ENCODE data around the gene UTP20.

Gene UTP20

GRCh38 chr12:101280006-101280505 lies at the start of gene UTP20:
Gene UTP20 (plus strand): TSS chr12:101280105. CDS start chr12:101280283, 178 bp downstream.
- peak; percentile 92 for DNase-seq

- DNase-seq, result no peak
Observed at GRCh38 chr12:101230547-101230946, 49.4 kb upstream of the UTP20 start.

DNA sequence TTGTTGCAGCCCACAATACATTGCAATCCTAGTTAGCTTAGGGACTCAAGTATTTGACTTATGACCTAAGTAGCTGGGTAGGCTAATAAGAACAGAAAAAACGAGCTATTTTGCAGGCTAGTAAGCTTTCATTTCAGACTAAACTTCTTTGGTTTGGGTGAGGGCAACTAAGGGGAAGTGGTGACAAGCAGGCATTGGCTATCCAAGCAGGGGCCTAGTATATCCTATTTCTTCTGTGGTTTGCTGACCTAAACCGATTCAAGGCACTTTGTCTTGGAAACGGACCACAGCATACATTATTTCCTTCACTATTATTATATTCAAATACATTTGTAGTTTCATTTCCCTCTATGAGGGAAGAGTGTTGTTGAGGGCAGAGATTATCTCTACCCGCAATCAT lies 48.3 kb upstream of the UTP20 start:
- DNase-seq, result no peak

DNA sequence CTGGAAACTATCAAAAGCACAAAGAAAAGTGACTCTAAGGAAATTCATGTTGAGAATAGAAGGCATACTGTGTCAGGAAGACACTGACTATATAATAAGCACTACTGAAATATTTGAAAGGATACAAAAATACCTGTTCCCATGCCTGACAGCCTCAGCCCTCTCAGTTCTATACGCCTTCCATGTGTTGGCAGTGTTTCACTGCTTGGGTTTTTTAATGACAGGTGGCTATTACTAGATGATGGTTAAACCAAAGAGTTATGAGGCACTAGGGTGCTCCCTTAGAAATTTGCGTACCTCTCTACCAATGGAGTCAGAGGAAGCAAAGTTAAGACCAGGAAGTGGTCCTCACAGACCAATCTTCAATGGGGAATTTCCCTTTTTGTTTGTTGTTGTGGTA lies 44.2 kb upstream of the UTP20 start:
- DNase-seq, result no peak

DNA sequence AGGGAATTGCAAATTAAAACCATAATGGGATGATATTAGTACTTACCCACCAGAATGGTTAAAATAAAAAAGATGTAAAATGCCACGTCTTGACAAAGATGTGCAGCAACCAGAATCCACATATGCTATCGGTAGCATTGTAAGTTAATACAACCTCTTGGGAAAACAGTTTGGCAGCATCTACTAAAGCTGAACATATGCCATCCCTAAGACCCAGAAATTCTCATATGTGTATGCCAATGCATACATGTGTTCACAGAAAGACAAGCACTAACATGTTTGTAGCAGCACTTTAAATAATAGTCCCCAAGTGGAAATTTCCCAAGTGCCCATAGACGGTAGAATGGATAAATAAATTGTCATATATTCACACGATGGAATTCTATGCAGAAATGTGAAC lies 41.6 kb upstream of the UTP20 start:
- DNase-seq, result no peak

DNA sequence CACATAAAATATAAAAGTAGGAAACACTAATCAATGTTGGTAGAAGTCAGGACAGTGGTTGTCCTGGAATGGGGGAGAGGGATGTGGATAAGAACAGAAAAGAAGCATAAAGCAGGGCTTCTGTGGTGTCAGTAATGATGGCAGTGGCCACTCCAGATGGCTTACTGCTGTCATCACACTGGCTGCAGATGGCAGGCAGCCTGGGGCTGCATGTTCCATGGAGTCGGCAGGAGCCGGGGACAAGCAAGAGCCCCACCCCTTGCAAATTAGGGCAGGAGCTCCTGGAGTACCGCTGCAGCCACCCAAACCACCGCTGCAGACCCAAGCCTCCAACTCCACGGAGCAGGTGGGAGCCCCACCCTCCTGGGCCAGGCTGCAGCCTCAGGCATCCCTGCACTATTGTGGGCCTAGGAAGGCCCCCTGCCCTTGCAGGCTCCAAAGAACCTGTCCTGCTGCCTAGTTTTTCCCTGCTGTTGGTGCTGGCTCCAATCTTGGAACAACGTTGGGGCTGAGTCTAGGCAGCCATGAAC lies 41.0 kb upstream of the UTP20 start:
- DNase-seq, result no peak

GRCh38 chr12:101243074-101243473 lies 36.8 kb upstream of the UTP20 start:
- DNase-seq, result no peak

GRCh38 chr12:101243616-101244015 lies 36.3 kb upstream of the UTP20 start:
- no peak for DNase-seq

GRCh38 chr12:101256266-101256665 lies 23.6 kb upstream of the UTP20 start:
- DNase-seq, result no peak

GRCh38 chr12:101257357-101257756 lies 22.5 kb upstream of the UTP20 start:
- no peak for DNase-seq

GRCh38 chr12:101267111-101267510 lies 12.8 kb upstream of the UTP20 start:
- DNase-seq, result no peak

DNA sequence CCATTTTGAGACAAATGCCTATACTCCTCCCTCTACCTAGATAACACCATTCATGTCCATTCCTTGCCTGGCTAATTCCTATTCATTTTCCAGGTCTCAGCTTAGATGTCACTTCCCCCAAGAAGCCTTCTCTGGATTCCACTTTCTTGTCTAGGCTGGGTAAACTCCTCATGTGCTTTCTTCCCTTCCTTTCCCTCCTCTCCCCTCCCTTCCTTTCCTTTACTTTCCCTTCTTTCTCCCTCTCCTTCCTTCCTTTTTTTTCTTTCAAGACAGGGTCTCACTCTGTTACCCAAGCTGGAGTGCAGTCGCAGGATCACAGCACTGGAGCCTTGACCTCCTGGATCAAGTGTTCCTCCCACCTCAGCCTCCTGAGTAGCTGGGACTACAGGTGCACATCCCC lies 3.5 kb upstream of the UTP20 start:
- no peak for DNase-seq

DNA sequence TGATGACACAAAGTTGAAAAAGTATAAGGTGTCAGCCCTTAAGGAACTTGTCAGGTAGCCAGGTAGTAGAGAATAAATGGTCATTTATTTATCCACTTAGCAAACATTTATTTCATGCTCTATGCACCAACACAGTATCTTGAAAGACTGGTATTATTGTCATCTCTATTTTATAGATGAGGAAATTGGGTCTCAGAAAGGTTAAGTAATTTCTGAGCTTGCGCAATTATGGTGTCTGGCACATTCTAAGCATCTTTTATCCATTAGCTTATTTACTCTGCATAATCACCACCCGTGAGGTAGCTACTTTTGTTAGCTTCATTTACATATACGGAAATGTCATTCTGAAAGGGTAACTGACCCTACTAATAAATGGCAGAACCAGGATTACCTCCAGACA lies 2.5 kb upstream of the UTP20 start:
- no peak for DNase-seq

GRCh38 chr12:101287357-101287756 lies 7.5 kb downstream of the UTP20 start:
- DNase-seq, result no peak

- DNase-seq, result no peak
Observed at GRCh38 chr12:101297661-101298060, 17.8 kb downstream of the UTP20 start.

DNA sequence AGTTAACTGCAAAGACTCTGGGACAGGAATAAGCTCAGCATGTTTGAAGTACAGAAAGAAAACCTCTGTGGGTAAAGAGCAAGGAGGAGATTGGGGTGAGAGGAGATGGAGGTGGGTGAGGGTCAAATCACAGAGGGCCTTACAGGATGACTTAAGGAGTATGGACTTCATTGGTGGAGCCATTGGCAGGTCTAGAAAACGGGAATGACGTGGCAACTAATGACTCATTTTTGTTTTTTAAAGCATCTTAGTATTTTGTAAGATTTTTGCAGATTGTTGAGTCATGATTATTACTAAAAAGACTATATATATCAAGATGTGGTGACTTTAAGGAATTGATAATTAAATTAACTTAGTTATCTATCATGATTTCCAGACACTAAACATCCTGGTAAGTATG lies 18.5 kb downstream of the UTP20 start:
- DNase-seq, result no peak

DNA sequence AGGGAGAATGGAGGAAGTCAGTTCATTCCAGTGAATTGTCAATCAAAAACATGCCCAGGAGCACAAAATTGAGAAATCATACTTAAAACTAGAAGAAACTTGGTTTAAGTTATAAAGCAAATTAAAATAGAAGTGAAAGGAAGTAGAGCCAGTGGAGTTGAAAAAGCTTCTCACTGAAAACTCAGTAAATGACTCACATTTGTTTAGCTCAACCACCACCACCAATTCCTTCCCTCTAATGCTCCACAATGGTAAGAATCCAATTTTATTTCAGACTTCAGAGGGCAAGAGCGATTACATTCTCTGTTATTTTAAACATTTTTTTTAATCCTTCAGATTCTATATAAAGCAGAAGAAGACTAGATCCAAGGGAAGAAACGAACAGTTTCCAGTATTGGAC lies 19.4 kb downstream of the UTP20 start:
- DNase-seq, result no peak

DNA sequence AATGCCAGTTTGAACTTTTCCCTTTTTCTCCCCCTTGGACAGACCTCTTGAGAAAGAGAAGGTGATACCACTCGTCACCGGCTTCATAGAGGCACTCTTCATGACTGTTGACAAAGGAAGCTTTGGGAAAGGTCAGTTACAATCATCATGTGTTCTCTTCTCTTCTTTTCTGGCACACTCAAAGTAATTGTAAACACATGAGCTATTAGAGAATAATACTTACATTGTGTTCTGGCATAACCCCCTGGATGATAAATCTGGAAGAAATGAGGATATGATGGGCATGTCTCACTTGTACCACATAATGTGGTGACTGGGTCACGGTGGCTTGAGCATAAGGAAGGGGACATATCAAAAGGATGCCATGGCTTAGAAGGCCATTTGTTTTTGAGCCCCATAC lies 20.0 kb downstream of the UTP20 start:
- DNase-seq, result no peak

- no peak for DNase-seq
Observed at GRCh38 chr12:101302741-101303140, 22.8 kb downstream of the UTP20 start.

DNA sequence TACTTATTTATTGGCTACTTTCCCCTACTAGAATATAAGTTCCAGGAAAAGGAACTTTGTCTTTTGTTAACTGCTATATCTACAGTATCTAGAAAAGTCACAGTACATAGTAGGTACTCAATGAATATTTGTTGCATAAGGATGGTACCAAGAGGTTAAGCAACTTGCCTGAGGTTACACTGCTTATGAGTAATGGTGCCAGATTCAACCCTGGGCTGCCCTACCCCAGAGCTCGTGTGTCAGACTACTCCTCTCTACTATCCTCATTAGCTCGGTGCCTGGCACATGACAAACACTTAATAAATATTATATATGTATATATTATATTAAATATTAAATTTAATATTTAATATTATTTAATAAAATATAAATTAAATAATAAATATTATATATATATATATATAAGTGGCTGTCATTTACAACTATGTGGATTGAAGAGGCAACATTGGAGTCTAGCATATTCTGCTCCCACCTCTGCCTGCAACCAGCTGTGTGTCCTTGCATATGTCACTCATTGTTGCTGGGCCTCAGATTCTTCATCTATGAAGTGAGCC lies 25.4 kb downstream of the UTP20 start:
- no peak for DNase-seq

DNA sequence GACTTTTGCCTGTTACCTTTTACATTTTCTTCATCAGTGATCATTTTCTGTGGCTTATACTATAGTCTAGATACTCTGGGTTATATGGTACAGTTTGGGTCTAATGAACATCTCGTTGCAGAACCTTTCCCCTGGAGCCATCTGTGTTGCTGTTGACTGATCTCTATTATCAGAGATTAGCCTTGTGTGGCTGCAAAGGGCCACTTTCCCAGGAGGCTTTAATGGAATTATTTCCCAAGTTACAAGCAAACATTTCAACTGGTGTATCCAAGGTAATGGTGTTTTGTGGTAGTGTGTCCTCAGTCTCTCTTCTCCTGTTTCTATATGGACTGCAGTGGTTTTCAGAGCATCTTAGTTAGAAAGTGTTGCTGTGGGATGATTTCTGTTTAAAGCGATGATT lies 25.9 kb downstream of the UTP20 start:
- no peak for DNase-seq

GRCh38 chr12:101322480-101322879 lies 42.6 kb downstream of the UTP20 start:
- DNase-seq, result no peak

GRCh38 chr12:101323255-101323654 lies 43.4 kb downstream of the UTP20 start:
- DNase-seq, result no peak

- no peak for DNase-seq
Observed at GRCh38 chr12:101325590-101325989, 45.7 kb downstream of the UTP20 start.

DNA sequence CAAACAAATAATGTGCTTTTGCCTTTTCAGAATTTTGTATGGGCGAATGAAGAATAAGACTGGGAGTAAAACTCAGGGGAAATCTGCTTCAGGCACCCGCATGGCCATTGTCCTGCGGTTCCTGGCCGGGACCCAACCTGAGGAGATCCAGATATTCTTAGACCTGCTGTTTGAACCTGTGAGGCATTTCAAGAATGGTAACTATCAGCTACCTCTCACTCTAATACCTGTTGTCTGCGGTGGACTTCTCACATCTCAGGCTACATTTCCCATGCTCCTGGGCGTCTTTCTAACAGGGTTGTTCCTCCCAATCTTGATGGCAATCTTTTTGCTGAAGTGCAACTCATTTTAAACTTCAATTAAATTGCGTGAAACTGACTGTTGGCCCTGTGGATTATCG lies 47.1 kb downstream of the UTP20 start:
- no peak for DNase-seq
